Measurements from ENCODE around the gene GULP1. TPM values are rescaled to one million over a fixed set of nuclear protein-coding genes. Genes with fewer than 3 reads are reported as not detected.
"Not testable (repeated sequence)": the region's sequence is repeated elsewhere in the genome, so short reads cannot be mapped to it uniquely, and the experiment has no call there.

Gene GULP1
- total RNA-seq, 4 donors from 2014 or later, result 34.0 to 46.3 (median 38.0) TPM

GRCh38 chr2:188295067-188295685, 3.5 kb downstream of the GULP1 start:
- no peaks in the 10 kb centered on the region for H3K36me3 ChIP-seq
- whole genome bisulfite sequencing, 2 donors, result 82 to 89% methylated on average over 3 of the region's 3 CpGs
- H3K4me1 ChIP-seq, result peaks cover 6 to 13% of the 10 kb centered on the region in 2 donors
- DNase-seq, result no peak
- TF ChIP-seq CTCF (IDR thresholded peaks at IDR 0.05) (no peak), POLR2A (IDR thresholded peaks at IDR 0.05) (no peak)
- intact Hi-C loops (cut with DNase I), result no loop called here
- H3K27ac ChIP-seq, result no peak overlapping the region
- no peaks in the 10 kb centered on the region for H3K9me3 ChIP-seq
- H3K4me3 ChIP-seq (replicated peaks in 1 of 3), result no peak overlapping the region
- H3K27me3 ChIP-seq, result no peaks in the 10 kb centered on the region

- no peak overlapping the region for H3K27ac ChIP-seq
- H3K9me3 ChIP-seq, result no peaks in the 10 kb centered on the region
- no peak for DNase-seq
- H3K36me3 ChIP-seq, result no peaks in the 10 kb centered on the region
- no peak overlapping the region for H3K4me3 ChIP-seq (replicated peaks in 1 of 3)
- intact Hi-C loops (cut with DNase I), result no loop called here
- TF ChIP-seq POLR2A (IDR thresholded peaks at IDR 0.05), result no peak
- no peak for TF ChIP-seq CTCF (IDR thresholded peaks at IDR 0.05)
- peaks cover 0 to 13% of the 10 kb centered on the region in 2 donors for H3K4me1 ChIP-seq
- no peaks in the 10 kb centered on the region for H3K27me3 ChIP-seq
Measured at GRCh38 chr2:188297978-188298377, 6.3 kb downstream of the GULP1 start.

GRCh38 chr2:188298937-188299371, 7.3 kb downstream of the GULP1 start:
- WGBS, 2 donors, result 83 to 96% methylated on average over 4 of the region's 4 CpGs
- DNase-seq; intact Hi-C loops (cut with DNase I): not testable (repeated sequence)

GRCh38 chr2:188303363-188304031, 11.8 kb downstream of the GULP1 start:
- no peaks in the 10 kb centered on the region for H3K27me3 ChIP-seq
- intact Hi-C loops (cut with DNase I), result no loop called here
- no peak for DNase-seq
- 87 to 88% methylated on average over 2 of the region's 2 CpGs for WGBS, 2 donors
- no peaks in the 10 kb centered on the region for H3K36me3 ChIP-seq
- no peaks in the 10 kb centered on the region for H3K4me1 ChIP-seq
- H3K9me3 ChIP-seq, result no peaks in the 10 kb centered on the region
- H3K27ac ChIP-seq, result no peak overlapping the region
- TF ChIP-seq CTCF (IDR thresholded peaks at IDR 0.05) (no peak), POLR2A (IDR thresholded peaks at IDR 0.05) (no peak)
- H3K4me3 ChIP-seq (replicated peaks in 1 of 3), result no peak overlapping the region

More at GRCh38 chr2:188298937-188299371, 7.3 kb downstream of the GULP1 start:
- H3K4me1 ChIP-seq, result peaks cover 0 to 13% of the 10 kb centered on the region in 2 donors
- H3K36me3 ChIP-seq; H3K4me3 ChIP-seq (replicated peaks in 1 of 3); H3K27ac ChIP-seq; H3K9me3 ChIP-seq; H3K27me3 ChIP-seq: not testable (repeated sequence)

GRCh38 chr2:188305271-188305670, 13.6 kb downstream of the GULP1 start:
- WGBS, 2 donors, result 89 to 96% methylated on average over 1 of the region's 1 CpG
- intact Hi-C loops (cut with DNase I), result no loop called here
- no peaks in the 10 kb centered on the region for H3K36me3 ChIP-seq
- no peaks in the 10 kb centered on the region for H3K4me1 ChIP-seq
- no peak for DNase-seq
- no peak overlapping the region for H3K4me3 ChIP-seq (replicated peaks in 1 of 3)
- no peaks in the 10 kb centered on the region for H3K27me3 ChIP-seq
- no peak overlapping the region for H3K27ac ChIP-seq
- H3K9me3 ChIP-seq, result no peaks in the 10 kb centered on the region
- TF ChIP-seq POLR2A (IDR thresholded peaks at IDR 0.05) (no peak), CTCF (IDR thresholded peaks at IDR 0.05) (no peak)
